ENCODE results near the gene PRDM5. TPM values are rescaled to one million over a fixed set of nuclear protein-coding genes. Genes with fewer than 3 reads are reported as not detected.

Gene PRDM5
- total RNA-seq, 1 donor from 2014 or later = 5.2 TPM

- no peak for DNase-seq (ENCODE audit: low read depth)
- H3K4me3 ChIP-seq (ENCODE audit: low read depth, low read length) = no peak overlapping the region
- no peak for TF ChIP-seq CTCF (conservative IDR thresholded peaks at IDR 0.05; ENCODE audit: low read depth, low read length)
Measured at GRCh38 chr4:120893314-120893713, 29.2 kb downstream of the PRDM5 start.

- DNase-seq (ENCODE audit: low read depth) = no peak
- no peak overlapping the region for H3K4me3 ChIP-seq (ENCODE audit: low read depth, low read length)
- TF ChIP-seq CTCF (conservative IDR thresholded peaks at IDR 0.05; ENCODE audit: low read depth, low read length) = no peak
Measured at GRCh38 chr4:120886191-120886590, 36.3 kb downstream of the PRDM5 start.

- no peak for TF ChIP-seq CTCF (conservative IDR thresholded peaks at IDR 0.05; ENCODE audit: low read depth, low read length)
- DNase-seq (ENCODE audit: low read depth) = no peak
- no peak overlapping the region for H3K4me3 ChIP-seq (ENCODE audit: low read depth, low read length)
Measured at GRCh38 chr4:120881846-120882245, 40.7 kb downstream of the PRDM5 start.

- DNase-seq (ENCODE audit: low read depth) = no peak
- TF ChIP-seq CTCF (conservative IDR thresholded peaks at IDR 0.05; ENCODE audit: low read depth, low read length) = no peak
- H3K4me3 ChIP-seq (ENCODE audit: low read depth, low read length) = no peak overlapping the region
Measured at GRCh38 chr4:120881351-120881750, 41.2 kb downstream of the PRDM5 start.

GRCh38 chr4:120877021-120877420, 45.5 kb downstream of the PRDM5 start:
- no peak overlapping the region for H3K4me3 ChIP-seq (ENCODE audit: low read depth, low read length)
- DNase-seq (ENCODE audit: low read depth) = no peak
- TF ChIP-seq CTCF (conservative IDR thresholded peaks at IDR 0.05; ENCODE audit: low read depth, low read length) = no peak

GRCh38 chr4:120874792-120875774, 47.4 kb downstream of the PRDM5 start:
- no peak overlapping the region for H3K4me3 ChIP-seq (ENCODE audit: low read depth, low read length)
- no peak for TF ChIP-seq CTCF (conservative IDR thresholded peaks at IDR 0.05; ENCODE audit: low read depth, low read length)
- no peak for DNase-seq (ENCODE audit: low read depth)

- no peak overlapping the region for H3K4me3 ChIP-seq (ENCODE audit: low read depth, low read length)
- TF ChIP-seq CTCF (conservative IDR thresholded peaks at IDR 0.05; ENCODE audit: low read depth, low read length) = peak; percentile 20
- no peak for DNase-seq (ENCODE audit: low read depth)
Measured at GRCh38 chr4:120873554-120873953, 49.0 kb downstream of the PRDM5 start.
